NCI-H1048 (cell line): Measurements from ENCODE around the gene WDR17.

Experiments
- DNase-seq: peaks from one replicate; lab custom pipeline; 2025; lab: John Stamatoyannopoulos, UW

The WDR17 gene

GRCh38 chr4:176065435-176066291, at the start of gene WDR17:
TSS of gene WDR17 (plus strand) at chr4:176065841. CDS start at chr4:176111581, 45,740 bp downstream.
- DNase-seq = peak; percentile 55

GRCh38 chr4:176016601-176017000, 49.0 kb upstream of the WDR17 start:
- DNase-seq = no peak

GRCh38 chr4:176020481-176021085, 45.1 kb upstream of the WDR17 start:
- no peak for DNase-seq

- DNase-seq = no peak
Observed at GRCh38 chr4:176030391-176030790, 35.2 kb upstream of the WDR17 start.

GRCh38 chr4:176031922-176032321, 33.7 kb upstream of the WDR17 start:
- no peak for DNase-seq

- no peak for DNase-seq
Observed at GRCh38 chr4:176032454-176032853, 33.2 kb upstream of the WDR17 start.

- DNase-seq = no peak
Observed at GRCh38 chr4:176034499-176034898, 31.1 kb upstream of the WDR17 start.

- DNase-seq = no peak
Observed at GRCh38 chr4:176034936-176035335, 30.7 kb upstream of the WDR17 start.

GRCh38 chr4:176036585-176037205, 28.9 kb upstream of the WDR17 start:
- no peak for DNase-seq

GRCh38 chr4:176038789-176039188, 26.9 kb upstream of the WDR17 start:
- DNase-seq = no peak

- DNase-seq = no peak
Observed at GRCh38 chr4:176042195-176042594, 23.4 kb upstream of the WDR17 start.

GRCh38 chr4:176043838-176044588, 21.6 kb upstream of the WDR17 start:
- no peak for DNase-seq

GRCh38 chr4:176044589-176044951, 21.1 kb upstream of the WDR17 start:
- DNase-seq = no peak

- no peak for DNase-seq
Observed at GRCh38 chr4:176048631-176049030, 17.0 kb upstream of the WDR17 start.

GRCh38 chr4:176052744-176053143, 12.9 kb upstream of the WDR17 start:
- DNase-seq = no peak

- no peak for DNase-seq
Observed at GRCh38 chr4:176053785-176054184, 11.9 kb upstream of the WDR17 start.

GRCh38 chr4:176054942-176055341, 10.7 kb upstream of the WDR17 start:
- DNase-seq = no peak

GRCh38 chr4:176063718-176064117, 1.9 kb upstream of the WDR17 start:
- no peak for DNase-seq

- DNase-seq = no peak
Observed at GRCh38 chr4:176064539-176064938, 1.1 kb upstream of the WDR17 start.

GRCh38 chr4:176066757-176067156, 1.1 kb downstream of the WDR17 start:
- DNase-seq = no peak

- no peak for DNase-seq
Observed at GRCh38 chr4:176077561-176077960, 11.9 kb downstream of the WDR17 start.

- DNase-seq = no peak
Observed at GRCh38 chr4:176084769-176085168, 19.1 kb downstream of the WDR17 start.
